HG03045 (cell line): ENCODE measurements around the gene NOL4L.

ENCODE experiments used
- ATAC-seq: cut with Tn5 transposase; IDR thresholded peaks from one replicate; pipeline ENCODE4 v1.9.1; 2021; ENCODE audit warnings: mild to moderate bottlenecking, moderate library complexity; ENCODE audit not compliant: unreplicated experiment

The NOL4L gene

DNA sequence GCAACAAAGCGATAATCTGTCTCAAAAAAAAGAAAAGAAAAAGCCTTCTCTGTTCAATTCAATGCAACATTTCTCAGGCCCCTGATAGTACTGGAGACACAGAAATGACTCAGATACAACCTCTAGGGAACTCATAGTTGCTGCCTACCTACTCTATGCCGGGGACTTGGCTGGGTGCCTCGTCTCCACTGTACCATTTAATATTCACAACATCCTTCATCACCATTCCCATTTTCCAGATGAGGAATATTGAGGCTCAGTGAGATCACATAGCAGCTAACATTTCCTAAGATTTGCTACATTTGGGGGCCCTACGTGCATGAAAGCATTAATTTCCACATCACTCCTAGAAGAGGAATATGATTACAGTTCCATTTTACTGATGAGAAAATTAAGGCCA, 7.5 kb downstream of the NOL4L start:
- no peak for ATAC-seq

DNA sequence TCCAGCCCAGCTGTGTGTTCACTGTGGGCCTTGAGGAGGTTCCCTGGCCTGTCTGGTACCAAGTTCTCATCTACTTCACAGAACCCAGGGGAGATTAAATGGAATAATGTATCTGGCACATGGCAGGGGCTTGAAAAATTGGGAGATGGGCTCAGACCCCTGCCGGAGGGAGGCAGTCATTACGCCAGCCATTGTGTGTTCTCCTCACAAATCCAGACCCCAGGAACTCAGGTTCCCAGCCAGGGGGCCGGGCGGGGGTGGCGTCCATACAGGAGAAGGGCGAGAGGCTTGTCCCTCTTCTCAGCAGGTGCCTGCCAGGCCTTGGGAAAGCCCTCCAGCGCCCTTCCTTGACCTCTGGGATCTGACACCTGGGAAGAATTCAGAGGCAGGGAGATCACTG, 8.1 kb downstream of the NOL4L start:
- ATAC-seq: no peak

DNA sequence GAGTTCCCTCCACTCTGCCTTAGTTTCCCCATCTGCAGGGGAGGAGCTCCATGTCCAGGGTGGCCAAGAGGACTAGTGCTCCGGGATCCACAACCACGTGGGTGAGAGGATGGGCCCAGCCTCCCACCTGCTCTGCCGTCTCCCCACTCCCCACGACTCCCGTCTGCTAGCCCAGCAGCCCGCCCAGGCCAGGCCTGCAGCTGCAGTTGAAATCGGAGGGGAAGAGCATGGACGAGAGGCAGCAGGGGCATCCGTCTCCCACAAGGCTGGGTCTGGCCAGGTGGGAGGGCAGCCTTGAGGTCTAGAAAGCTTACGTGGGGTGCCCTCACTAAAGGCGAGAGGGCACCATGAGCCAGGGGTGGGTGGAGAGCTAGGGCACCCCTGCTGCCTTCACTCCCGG, 8.6 kb downstream of the NOL4L start:
- no peak for ATAC-seq

DNA sequence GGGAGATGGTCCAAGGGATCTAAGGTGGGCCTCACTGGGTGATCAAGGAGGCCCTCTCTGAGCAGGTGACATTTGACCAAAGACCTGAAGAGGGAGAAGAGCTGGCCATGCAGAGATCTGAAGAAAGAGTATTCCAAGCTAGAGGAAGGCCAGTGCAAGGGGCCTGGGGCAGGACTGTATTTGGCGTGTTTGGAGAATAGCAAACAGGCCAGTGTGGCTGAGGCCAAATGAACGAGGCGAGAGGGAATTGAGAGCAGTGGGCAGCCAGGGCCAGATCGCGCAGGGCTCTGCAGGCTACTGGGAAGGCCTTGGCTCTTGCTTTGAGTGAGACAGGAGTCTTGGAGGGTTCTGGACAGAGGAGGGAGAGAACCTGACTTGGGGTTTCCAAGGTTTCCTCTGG, 9.3 kb downstream of the NOL4L start:
- no peak for ATAC-seq

DNA sequence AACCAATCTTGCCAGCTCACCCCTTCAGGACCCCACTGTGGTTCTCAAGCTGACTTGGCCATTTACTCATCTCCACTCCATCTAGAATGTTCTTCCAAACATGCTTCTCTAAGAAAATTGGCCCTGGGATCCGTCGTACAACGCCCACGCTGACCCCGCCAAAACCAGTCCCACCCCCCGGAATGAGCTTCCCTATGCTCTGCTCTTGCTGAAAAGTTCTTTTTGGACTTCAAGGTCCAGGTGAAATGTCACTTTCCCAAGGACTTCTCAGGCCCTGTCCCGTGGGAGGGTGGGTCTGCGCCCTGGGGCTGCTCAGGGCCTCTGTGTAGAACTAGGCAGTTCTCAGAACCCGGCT, 9.9 kb downstream of the NOL4L start:
- no peak for ATAC-seq

DNA sequence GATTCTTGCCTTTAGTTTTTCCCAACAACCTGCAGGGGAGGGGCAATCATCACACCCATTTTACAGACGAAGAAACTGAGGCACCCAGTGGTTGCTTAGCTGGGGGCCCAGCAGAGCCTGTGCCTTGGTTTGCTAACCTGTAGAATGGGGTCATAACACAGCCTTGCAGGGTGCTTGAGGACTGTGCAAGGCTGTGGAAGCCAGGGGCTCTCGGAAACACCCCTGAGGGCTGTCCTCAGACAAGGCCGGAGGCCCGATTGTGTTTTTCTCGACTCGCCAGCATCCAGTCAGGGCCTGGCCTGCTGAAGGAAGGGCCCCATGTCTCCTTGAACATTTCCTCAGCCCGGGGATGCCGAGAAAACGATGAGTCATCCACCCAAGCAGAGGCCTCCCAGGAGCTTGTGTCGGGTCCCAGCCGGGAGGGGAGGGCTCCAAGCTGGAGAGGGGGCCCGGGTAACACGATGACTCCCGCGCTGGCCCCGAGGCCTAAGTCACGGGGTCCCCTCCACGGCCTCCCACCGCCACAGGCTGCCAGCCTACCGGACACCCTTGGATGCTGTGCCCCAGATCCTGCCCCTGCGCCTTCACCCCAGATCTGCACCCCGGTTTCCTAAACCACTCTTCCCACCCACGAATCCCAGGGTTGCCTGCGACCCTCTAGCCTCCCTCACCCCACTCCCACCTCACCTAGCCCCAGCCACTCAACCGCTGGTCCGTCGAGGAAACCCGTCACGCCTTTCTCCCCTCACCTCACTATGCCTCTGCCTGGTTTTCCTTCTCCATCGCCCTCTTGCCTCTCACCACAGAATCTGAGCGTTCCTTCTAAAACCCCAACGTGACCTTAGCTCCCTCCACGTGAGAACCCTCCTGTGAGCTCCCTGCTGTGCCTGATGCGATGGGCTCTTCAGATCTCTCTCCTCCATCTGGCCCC, 10.6 kb downstream of the NOL4L start:
- no peak for ATAC-seq

DNA sequence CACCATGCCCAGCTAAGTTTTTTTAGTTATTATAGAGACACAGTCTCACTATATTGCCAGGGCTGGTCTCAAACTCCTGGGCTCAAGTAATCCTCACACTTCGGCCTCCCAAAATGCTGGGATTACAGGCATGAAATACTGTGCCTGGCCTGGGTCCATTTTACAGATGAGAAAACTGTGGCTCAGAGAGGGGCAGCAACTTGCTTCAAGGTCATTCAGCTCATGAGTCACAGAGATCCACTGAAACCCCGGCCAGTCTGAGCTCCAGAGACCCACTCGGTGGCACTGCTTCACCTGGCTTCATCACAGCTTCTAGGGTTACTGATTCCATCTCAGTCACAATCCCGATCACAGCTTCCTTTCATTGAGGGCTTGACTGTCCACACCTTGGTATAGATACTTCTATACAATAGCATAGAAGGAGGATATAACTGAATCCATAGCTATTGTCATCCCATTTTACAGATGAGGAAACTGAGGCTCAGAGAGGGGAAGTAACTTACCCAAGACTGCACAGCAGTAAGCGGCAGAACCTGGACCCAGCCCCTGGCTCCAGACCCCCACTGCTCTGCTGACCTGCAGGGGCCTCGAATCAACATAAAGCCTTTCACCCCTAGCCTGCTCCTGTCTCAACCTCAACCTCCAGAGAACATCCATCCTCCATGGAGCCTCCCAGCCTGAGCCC, 11.8 kb downstream of the NOL4L start:
- ATAC-seq: no peak

DNA sequence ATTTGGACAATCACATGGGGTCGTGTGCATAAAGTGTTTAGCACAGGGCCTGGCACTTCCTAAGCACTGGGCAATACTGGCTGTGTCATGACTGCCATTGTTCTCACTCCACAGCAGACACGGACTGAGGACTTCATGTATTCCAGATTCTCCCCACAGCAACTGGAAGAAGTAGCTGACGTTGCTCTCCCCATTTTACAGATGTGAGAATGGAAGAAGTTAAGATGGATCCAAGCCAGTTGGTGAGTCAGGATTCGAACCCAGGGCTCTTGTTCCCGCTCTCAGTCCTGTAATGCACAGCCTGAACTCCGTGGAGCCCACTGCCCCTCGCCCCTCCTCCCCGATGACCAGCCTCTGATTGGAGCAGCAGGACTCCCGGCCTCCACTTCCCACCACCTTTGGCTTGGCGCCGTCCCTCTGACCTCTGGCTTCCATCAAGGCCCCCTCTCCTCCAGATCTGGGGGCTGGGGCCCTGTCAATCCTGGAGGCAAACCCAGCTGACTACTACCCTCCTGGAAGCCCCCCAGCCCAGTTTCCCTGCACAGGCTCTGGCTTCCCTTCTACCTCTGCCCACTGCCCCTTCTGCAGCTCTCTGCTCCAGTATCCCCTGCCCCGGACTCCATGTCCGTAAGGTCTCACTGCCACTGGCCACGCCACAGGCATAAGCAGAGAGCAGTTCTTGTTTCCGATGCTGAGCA, 12.7 kb downstream of the NOL4L start:
- no peak for ATAC-seq

DNA sequence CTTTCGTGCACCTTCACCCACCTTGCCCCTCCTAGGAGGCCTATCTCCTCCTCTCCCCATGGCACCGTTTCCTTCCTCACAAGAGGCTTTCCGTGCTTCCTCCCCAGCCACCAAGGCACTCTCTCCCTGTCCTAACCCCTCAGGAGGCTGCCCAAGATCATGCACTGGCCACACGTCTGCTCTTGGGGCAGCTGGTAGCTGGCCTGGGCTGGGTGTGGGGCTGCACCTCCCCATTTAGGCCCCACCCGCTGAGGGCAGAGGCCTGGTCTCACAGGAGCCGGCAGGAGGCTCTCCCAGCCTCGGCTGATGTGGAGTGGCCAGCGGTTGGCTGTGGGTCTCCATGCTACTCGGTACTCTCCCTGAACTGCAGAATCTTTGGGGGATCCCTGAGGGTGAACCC, 13.6 kb downstream of the NOL4L start:
- no peak for ATAC-seq

DNA sequence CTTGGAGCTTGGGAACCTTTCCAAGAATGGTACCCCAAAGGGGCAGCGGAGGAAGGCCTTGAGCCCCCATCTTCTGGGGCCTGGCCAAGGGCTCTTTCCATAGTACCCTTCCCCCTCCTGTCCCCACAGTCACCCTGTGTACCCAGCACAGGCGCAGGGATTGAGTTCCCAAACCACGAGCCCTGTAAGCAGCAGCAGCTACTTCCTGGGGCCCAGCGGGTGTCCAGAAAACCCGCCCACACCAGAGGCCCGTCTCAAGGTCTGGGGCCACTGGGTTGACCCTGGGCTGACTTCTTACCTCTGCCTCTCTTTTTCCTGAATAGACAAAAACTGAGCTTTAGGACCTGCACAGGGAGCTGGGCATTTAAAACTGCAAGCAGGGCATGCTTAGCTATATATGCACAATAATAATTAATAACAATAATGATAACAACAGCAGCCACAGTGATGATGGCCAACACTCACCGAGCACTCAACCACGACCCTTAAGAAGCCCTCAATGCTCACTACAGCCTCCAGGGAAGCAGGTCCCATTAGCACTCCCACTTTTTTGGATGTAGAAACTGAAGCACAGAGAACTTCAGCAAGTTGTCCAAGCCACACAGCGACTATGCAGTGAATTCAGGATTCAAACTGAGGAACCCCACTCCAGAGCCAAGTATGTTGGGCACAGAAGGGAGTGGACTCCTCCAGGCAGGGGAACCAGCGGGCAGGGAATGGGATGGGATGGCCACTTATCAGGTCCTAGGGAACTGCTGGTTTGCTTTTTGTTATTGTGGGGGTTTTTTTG, 14.5 kb downstream of the NOL4L start:
- ATAC-seq: no peak

DNA sequence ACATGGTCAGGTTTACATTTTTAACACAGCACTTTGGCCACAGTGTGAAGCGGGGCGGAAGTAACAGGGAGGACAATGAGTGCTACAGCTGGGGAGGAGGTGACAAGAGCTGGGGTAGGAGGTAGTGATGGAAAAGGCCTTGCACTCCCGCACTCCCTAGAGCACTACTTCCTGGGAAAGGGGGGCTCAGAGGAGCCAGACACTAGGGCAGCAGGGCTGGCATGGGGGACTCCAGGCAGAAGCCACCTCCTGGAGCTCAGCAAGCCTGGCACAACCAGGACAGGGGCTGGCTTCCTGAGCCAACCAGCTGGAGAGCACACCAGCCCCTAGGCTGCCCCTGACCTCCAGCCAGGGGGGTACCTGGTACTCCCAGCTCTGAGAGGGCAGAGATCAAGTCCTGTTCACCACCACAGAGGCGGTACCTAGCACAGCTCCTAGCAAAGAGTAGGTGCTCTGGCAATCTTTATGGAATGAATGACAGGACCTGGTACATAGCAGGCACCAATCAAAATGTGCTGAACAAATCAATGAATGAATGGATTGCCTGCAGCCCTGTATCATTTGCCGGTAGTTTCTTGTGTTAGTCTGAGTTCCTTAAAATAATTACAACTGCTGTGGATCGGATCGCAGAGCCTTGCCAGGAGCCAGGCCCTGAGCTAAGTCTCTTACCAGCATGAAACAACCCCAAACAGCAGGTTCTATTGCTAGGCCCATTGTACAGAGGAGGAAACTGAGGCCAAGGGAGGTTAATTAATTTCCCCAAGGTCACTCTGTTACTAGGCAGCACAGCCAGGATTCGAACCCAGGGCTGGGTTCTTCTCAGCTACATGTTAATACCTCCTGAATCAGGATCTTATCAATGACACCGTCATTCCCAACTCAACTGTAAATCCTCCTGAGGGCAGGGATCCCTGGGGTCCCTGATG, 15.5 kb downstream of the NOL4L start:
- ATAC-seq: no peak

DNA sequence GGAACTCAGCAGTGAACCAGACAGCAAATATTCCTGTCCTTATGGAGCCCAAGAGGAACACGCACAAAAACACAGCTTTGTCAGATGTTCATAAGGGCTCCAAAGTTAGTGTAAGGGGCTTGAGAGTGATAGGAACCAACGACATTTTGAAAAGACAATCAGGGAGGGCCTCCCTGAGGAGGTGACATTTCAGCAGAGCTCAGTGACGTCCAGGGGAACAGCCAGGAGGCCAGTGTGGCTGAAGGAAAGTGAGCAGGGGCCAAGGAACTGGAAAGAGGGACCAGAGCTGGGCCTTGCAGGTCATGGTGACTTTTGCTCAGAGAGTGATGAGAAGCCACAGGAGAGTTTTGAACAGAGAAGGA, 16.1 kb downstream of the NOL4L start:
- ATAC-seq: no peak

DNA sequence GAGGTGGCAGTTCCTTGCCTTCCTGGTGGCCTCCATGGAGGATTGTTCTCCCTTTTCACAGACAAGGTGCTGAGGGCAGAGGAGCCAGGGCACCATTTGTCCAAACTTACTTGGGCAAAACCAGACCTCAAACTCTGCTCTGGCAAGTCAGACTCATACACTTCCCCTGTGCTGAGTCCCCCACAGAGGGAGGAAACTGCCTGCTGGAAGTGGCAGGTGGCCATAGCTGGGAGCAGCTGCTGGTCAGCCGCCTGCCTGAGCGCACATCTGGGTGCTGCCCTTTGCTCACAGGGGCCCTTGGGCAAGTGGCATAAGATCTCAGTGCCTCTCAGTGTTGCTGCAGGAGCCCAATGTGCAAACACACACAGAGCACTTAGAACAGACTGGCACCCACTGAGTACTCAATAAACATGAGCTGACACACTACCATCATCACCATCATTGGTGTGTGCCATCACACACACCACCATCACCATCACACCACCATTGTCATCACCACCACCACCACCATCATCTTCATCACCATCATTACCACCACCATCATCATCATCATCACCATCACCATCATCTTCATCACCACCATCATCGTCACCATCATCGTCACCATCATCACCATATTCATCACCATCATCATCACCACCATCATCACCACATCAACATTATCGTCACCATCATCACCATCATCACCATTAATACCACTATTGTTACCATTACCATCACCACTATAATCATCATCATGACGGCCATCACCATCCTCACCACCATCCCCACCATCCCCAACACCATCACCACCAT, 17.6 kb downstream of the NOL4L start:
- ATAC-seq: no peak

DNA sequence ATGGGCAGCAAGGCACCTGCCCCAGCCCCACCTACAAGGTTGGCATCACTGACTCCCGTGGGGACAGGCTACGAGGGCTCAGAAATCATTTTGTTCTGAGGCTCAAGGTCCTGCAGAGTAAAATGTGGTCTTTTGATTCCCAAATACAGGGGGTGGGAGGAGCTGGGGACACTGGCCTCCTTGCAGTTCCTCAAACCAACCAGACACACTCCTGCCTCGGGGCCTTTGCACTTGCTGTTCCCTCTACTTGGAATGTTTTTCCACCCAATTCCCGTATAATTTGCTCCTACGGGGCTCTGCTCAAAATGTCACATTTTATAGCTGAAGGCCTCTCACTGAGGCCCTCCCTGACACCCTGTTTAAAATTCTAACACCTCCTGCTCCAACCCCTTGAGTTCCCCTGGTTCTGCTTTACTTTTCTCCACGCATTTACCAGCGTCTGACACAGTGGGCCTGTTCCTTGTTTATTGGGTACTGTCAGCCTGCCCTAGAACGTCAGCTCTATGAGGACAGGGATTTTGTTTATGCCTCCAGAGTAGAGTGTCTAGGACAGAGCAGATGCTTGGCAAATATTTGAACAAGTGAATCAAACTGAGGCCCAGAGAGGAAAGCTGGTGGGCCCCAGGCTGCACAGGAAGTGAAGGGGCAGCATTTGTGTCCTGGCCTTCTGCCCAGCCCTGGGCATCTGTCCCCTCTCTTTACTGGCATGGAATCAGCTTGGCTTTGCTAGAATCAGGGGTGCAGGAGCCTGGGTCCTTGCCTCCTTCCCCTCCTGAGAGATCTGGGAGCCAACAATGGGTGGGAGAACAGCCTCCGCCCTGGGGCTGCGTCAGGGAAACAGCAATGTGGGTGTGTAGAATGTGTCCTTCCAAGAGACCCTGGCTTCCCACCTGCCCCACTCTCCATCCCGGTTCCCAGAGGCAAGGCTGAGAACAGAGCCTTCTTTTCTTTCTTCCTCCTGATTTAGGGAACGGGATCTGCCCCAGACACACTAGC, 18.5 kb downstream of the NOL4L start:
- no peak for ATAC-seq

DNA sequence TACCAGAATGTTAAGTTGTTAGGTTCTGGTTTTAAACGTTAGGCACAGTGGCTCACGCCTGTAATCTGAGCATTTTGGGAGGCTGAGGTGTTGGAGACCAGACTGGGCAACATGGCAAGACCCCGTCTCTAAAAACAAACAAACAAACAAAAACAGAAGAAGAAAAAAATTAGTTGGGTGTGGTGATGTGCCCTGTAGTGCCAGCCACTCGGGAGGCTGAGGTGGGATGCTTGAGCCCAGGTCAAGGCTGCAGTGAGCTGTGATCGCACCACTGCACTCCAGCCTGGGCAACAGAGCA, 19.4 kb downstream of the NOL4L start:
- no peak for ATAC-seq

DNA sequence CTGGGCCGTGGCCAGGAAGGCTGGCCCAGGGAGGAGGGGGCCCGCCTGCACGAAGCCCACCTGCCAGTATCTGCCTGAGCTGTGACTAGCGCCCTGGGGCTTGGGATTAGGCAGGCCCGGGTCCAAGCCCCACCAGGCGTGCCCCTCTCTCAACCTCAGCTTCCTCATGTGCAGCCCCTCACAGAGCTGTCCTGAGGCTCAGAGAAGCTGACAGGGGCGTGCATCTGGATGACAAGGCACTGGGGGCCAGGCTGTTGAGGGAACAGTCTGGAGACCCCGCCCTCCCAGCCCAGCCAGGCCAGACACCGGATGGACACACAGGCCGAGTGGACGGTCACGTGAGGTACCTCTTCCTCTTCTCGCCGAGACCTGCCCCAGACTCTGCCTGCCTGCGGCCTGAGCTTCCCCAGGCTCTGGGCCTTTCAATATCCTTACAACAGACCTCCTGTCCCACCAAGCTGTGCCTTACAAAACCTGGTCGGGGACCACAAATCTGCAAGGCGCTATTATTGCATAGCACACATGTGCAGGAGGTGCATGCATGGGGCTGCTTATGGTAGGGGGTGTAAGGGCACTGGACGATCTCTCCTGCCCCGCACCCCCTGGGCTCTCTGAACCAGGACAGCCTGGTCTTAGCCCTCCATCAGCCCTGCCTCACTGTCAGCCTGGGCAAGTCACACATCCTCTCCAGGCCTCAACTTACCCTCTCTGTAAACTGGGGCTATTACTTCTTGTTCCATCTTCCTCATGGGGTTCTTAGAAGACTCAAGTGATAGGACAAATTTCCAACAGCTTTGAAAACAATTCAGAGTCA, 20.0 kb downstream of the NOL4L start:
- ATAC-seq: no peak

DNA sequence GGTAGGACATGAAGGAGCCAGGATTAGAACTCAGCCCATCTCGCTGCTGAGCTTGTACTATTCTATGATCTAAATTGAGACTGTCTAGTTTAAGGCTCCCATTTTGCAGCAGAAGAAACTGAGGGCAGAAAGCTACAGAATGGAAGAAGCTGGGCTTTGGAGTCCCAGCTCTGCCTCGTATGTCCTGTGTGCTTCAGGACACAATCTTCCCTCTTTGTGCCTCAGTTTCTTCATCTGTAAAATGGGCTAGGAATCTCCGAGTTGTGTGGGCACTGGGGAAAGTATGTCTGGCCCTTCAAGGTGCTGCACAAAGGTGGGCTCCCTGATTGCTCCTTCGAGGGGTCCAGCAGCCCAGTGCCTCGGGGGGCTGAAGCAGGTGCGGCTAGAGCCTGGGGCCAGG, 20.7 kb downstream of the NOL4L start:
- no peak for ATAC-seq
